DND-41 (cell line): ENCODE measurements around the gene FRZB.

Source experiments
- ATAC-seq: fragments of 200-7000 bp; cut with Tn5 transposase; 3 replicates; pipeline ENCODE4 v1.9.1; 2021; ENCODE audit warnings: low read depth; ENCODE audit not compliant: insufficient read depth
- DNase-seq: peaks from one replicate; pipeline ENCODE4 v3.0.0-alpha.2; 2020
- H2AFZ ChIP-seq: 2 replicates; pipeline ENCODE4 v1.6.0; 2012; ENCODE audit warnings: low read depth, low read length
- H3K27ac ChIP-seq: 2 replicates; pipeline ENCODE4 v1.5.1; 2012; ENCODE audit warnings: low read length, inconsistent platforms
- H3K27me3 ChIP-seq: fragments of 200-600 bp; sonication (generic); 2 replicates; pipeline ENCODE4 v1.6.0; 2012; ENCODE audit warnings: low read length, mild to moderate bottlenecking, inconsistent platforms; ENCODE audit not compliant: insufficient read depth, poor library complexity
- H3K36me3 ChIP-seq: 2 replicates; pipeline ENCODE4 v1.5.1; 2012; ENCODE audit warnings: low read length, inconsistent platforms; ENCODE audit not compliant: insufficient read depth
- H3K4me1 ChIP-seq: 2 replicates; pipeline ENCODE4 v1.5.1; 2012; ENCODE audit warnings: mild to moderate bottlenecking, low read length; ENCODE audit not compliant: insufficient read depth
- H3K4me2 ChIP-seq: 2 replicates; pipeline ENCODE4 v1.6.0; 2012; ENCODE audit warnings: mild to moderate bottlenecking, moderate library complexity, low read length, inconsistent platforms; ENCODE audit not compliant: insufficient read depth
- H3K4me3 ChIP-seq, 2 experiments: fragments of 200-600 bp in 1 of 2; shearing (Covaris generic) in 1 of 2; 2 replicates each; pipeline ENCODE4 v1.5.1; 2012 to 2016; ENCODE audit warnings: inconsistent platforms in 2 of 2, low read length in 2 of 2, mild to moderate bottlenecking in 2 of 2, low read depth in 1 of 2, moderate library complexity in 1 of 2
- H3K79me2 ChIP-seq: 2 replicates; pipeline ENCODE4 v1.6.0; 2012; ENCODE audit warnings: low read length, inconsistent platforms; ENCODE audit not compliant: insufficient read depth
- H3K9ac ChIP-seq: 2 replicates; pipeline ENCODE4 v1.6.0; 2012; ENCODE audit warnings: low read depth, mild to moderate bottlenecking, inconsistent platforms, low read length, moderate library complexity
- H3K9me3 ChIP-seq: 2 replicates; pipeline ENCODE4 v1.5.1; 2012; ENCODE audit warnings: low read length, moderate library complexity, mild to moderate bottlenecking, inconsistent platforms; ENCODE audit not compliant: insufficient read depth, severe bottlenecking
- H4K20me1 ChIP-seq: 2 replicates; pipeline ENCODE4 v1.6.0; 2012; ENCODE audit warnings: low read length; ENCODE audit not compliant: insufficient read depth
- CTCF ChIP-seq: IDR thresholded peaks from 2 replicates; pipeline ENCODE4 v1.5.1; 2012; ENCODE audit warnings: borderline replicate concordance, low read length, moderate library complexity, mild to moderate bottlenecking; ENCODE audit not compliant: poor library complexity, severe bottlenecking; ENCODE audit errors: extremely low read depth
- EZH2 ChIP-seq: IDR thresholded peaks from 3 replicates; pipeline ENCODE4 v1.6.1; 2012; ENCODE audit warnings: borderline replicate concordance, low read depth, mild to moderate bottlenecking, moderate library complexity, low read length, inconsistent platforms; ENCODE audit not compliant: severe bottlenecking

Gene FRZB

DNA sequence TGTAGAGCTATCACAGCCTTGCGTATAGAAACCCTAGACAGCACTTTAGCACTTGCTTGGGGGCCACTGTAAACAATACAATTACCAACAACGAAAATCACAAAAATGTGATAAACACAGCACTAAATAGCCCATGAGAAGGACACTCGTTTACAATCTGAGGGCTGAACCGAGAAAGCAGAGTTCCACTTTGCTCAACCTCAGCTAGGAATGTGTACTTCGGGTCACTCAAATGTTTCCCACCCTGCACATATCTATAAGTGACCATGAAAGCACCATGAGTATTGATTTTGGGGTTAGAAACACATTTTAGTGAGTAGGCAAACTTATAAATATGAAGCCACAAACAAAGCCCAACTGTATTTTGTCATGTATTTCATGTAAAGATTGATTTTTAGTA lies 62.3 kb downstream of the FRZB start:
- no peak for DNase-seq
- H3K9ac ChIP-seq: no peak overlapping the region
- no peak overlapping the region for H3K27ac ChIP-seq
- ATAC-seq: no peak
- peaks cover 4% of the 10 kb centered on the region for H3K27me3 ChIP-seq
- H3K36me3 ChIP-seq: no peaks in the 10 kb centered on the region
- H3K79me2 ChIP-seq: no peaks in the 10 kb centered on the region
- no peaks in the 10 kb centered on the region for H4K20me1 ChIP-seq
- no peak overlapping the region for H3K4me2 ChIP-seq
- TF ChIP-seq CTCF (no peak), EZH2 (no peak)
- H3K9me3 ChIP-seq: no peaks in the 10 kb centered on the region
- no peak overlapping the region for H3K4me3 ChIP-seq
- H2AFZ ChIP-seq: no peak overlapping the region
- no peaks in the 10 kb centered on the region for H3K4me1 ChIP-seq

DNA sequence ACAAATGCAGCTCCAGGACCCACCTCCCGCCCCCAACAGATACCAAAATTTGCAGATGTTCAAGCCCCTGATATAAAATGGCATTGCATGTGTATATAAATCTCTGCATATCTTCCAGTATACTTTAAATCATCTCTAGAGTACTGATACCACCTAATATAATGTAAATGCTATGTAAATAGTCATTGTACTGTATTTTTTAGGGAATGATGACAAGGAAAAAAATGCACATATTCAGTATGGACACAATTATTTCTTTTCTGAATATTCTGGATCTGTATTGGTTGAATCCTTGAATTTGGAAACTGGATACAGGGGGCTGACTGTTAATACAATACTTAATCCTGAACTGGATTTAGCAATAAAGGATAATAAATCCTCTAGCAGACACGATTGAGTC lies 67.7 kb downstream of the FRZB start:
- no peak overlapping the region for H3K4me3 ChIP-seq
- H3K4me1 ChIP-seq: no peaks in the 10 kb centered on the region
- no peaks in the 10 kb centered on the region for H4K20me1 ChIP-seq
- H3K27me3 ChIP-seq: peaks cover 8% of the 10 kb centered on the region
- H3K36me3 ChIP-seq: no peaks in the 10 kb centered on the region
- ATAC-seq (no peak), DNase-seq (no peak)
- no peak overlapping the region for H3K9ac ChIP-seq
- H3K79me2 ChIP-seq: no peaks in the 10 kb centered on the region
- no peak overlapping the region for H3K4me2 ChIP-seq
- no peak overlapping the region for H2AFZ ChIP-seq
- TF ChIP-seq CTCF (no peak), EZH2 (no peak)
- H3K27ac ChIP-seq: no peak overlapping the region
- no peaks in the 10 kb centered on the region for H3K9me3 ChIP-seq

- no peak overlapping the region for H3K27ac ChIP-seq
- DNase-seq (no peak), ATAC-seq (no peak)
- no peak overlapping the region for H2AFZ ChIP-seq
- no peaks in the 10 kb centered on the region for H3K79me2 ChIP-seq
- H3K9ac ChIP-seq: no peak overlapping the region
- no peaks in the 10 kb centered on the region for H3K36me3 ChIP-seq
- no peak overlapping the region for H3K4me2 ChIP-seq
- no peaks in the 10 kb centered on the region for H3K9me3 ChIP-seq
- H3K27me3 ChIP-seq: peaks cover 4% of the 10 kb centered on the region
- no peak for TF ChIP-seq CTCF
- TF ChIP-seq EZH2: no peak
- H4K20me1 ChIP-seq: no peaks in the 10 kb centered on the region
- H3K4me1 ChIP-seq: no peaks in the 10 kb centered on the region
- no peak overlapping the region for H3K4me3 ChIP-seq
Measured at GRCh38 chr2:182792441-182792840, 74.0 kb downstream of the FRZB start.

DNA sequence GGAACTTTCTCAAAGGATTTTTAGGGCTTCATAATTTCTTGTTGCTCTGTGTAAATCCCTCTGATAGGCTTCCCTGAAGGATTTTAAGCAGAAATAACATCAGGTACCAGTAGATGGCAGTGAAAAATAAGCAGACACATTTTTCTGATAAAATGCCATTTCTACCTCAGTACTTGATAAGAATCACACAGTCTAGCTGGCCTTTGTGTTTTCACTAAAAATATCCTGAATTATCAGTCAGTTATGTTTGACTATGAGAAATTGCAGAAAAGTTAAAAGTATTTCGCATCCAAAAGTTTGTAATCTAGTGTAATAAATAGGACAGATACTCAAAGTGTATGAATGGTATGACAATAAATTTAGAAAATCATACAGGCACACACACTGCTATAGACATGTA lies 81.7 kb downstream of the FRZB start:
- H3K4me1 ChIP-seq: no peaks in the 10 kb centered on the region
- no peak overlapping the region for H3K27ac ChIP-seq
- TF ChIP-seq EZH2 (no peak), CTCF (peak; percentile 52)
- H3K36me3 ChIP-seq: no peaks in the 10 kb centered on the region; the same call in 1 of the 2 replicates
- H3K9ac ChIP-seq: no peak overlapping the region
- H3K9me3 ChIP-seq: no peaks in the 10 kb centered on the region
- H3K4me2 ChIP-seq: no peak overlapping the region
- H3K79me2 ChIP-seq: no peaks in the 10 kb centered on the region
- H2AFZ ChIP-seq: no peak overlapping the region
- ATAC-seq (peak; percentile 50; the same call in 2 of the 3 replicates), DNase-seq (no peak)
- H3K27me3 ChIP-seq: no peaks in the 10 kb centered on the region
- H4K20me1 ChIP-seq: no peaks in the 10 kb centered on the region
- no peak overlapping the region for H3K4me3 ChIP-seq
